ENCODE data around the gene CRACR2B.

DNA sequence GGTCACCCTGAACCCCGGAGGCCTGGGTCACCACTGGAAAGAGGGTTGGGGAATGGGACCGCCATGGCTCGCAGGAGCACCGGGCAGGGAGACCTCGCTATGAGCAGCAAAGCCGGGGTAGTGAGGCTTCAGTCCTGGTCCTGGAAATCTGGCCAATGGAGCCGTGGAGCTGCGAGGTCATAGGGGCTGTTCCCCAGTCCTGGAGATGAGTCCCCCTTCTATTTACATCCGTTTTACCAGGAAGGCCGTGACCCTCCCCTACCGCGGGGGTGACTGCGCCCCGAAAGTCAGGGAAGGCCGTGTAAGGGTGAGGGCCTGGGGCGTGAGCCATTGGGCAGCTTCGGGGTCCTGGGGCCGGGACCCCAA lies 23.1 kb upstream of the CRACR2B start:
- TF ChIP-seq, protein P1, sequence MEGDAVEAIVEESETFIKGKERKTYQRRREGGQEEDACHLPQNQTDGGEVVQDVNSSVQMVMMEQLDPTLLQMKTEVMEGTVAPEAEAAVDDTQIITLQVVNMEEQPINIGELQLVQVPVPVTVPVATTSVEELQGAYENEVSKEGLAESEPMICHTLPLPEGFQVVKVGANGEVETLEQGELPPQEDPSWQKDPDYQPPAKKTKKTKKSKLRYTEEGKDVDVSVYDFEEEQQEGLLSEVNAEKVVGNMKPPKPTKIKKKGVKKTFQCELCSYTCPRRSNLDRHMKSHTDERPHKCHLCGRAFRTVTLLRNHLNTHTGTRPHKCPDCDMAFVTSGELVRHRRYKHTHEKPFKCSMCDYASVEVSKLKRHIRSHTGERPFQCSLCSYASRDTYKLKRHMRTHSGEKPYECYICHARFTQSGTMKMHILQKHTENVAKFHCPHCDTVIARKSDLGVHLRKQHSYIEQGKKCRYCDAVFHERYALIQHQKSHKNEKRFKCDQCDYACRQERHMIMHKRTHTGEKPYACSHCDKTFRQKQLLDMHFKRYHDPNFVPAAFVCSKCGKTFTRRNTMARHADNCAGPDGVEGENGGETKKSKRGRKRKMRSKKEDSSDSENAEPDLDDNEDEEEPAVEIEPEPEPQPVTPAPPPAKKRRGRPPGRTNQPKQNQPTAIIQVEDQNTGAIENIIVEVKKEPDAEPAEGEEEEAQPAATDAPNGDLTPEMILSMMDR (IDR thresholded peaks at IDR 0.05 in 4 of 5, conservative IDR thresholded peaks at IDR 0.05 in 1 of 5): no peak
- no peak for TF ChIP-seq POLR2A (IDR thresholded peaks at IDR 0.05)
